Measurements from ENCODE around the gene MYPN.

GRCh38 chr10:68251625-68252495 lies 142.6 kb downstream of the MYPN start:
- TF ChIP-seq CTCF (IDR thresholded peaks at IDR 0.05): no peak
- no peak for TF ChIP-seq POLR2A (IDR thresholded peaks at IDR 0.05)
